ENCODE results near the gene THRAP3.

The THRAP3 gene

GRCh38 chr1:36279789-36280296, 55.6 kb downstream of the THRAP3 start:
- in situ Hi-C loops (cut with MboI; ENCODE audit: low pct_unique_long_range_greater_than_20kb, low sequenced_read_pairs, unreplicated experiment): no loop called here
- no peak for TF ChIP-seq CTCF (IDR thresholded peaks at IDR 0.05; ENCODE audit: extremely low read depth, insufficient read depth, missing control alignments)
- no peak for DNase-seq (ENCODE audit: low spot score)

GRCh38 chr1:36284061-36284460, 59.8 kb downstream of the THRAP3 start:
- TF ChIP-seq CTCF (IDR thresholded peaks at IDR 0.05; ENCODE audit: extremely low read depth, insufficient read depth, missing control alignments): no peak
- in situ Hi-C loops (cut with MboI; ENCODE audit: low pct_unique_long_range_greater_than_20kb, low sequenced_read_pairs, unreplicated experiment): no loop called here
- DNase-seq (ENCODE audit: low spot score): no peak

- DNase-seq (ENCODE audit: low spot score): no peak
- in situ Hi-C loops (cut with MboI; ENCODE audit: low pct_unique_long_range_greater_than_20kb, low sequenced_read_pairs, unreplicated experiment): no loop called here
- no peak for TF ChIP-seq CTCF (IDR thresholded peaks at IDR 0.05; ENCODE audit: extremely low read depth, insufficient read depth, missing control alignments)
These were observed 60.3 kb downstream of the THRAP3 start for GRCh38 chr1:36284517-36284916.

GRCh38 chr1:36285443-36286101, 61.3 kb downstream of the THRAP3 start:
- peak; percentile 69 for TF ChIP-seq CTCF (IDR thresholded peaks at IDR 0.05; ENCODE audit: extremely low read depth, insufficient read depth, missing control alignments)
- DNase-seq (ENCODE audit: low spot score): peak; percentile 74
- in situ Hi-C loops (cut with MboI; ENCODE audit: low pct_unique_long_range_greater_than_20kb, low sequenced_read_pairs, unreplicated experiment): no loop called here

GRCh38 chr1:36286802-36287201, 62.6 kb downstream of the THRAP3 start:
- DNase-seq (ENCODE audit: low spot score): no peak
- in situ Hi-C loops (cut with MboI; ENCODE audit: low pct_unique_long_range_greater_than_20kb, low sequenced_read_pairs, unreplicated experiment): no loop called here
- TF ChIP-seq CTCF (IDR thresholded peaks at IDR 0.05; ENCODE audit: extremely low read depth, insufficient read depth, missing control alignments): no peak

- no peak for DNase-seq (ENCODE audit: low spot score)
- in situ Hi-C loops (cut with MboI; ENCODE audit: low pct_unique_long_range_greater_than_20kb, low sequenced_read_pairs, unreplicated experiment): no loop called here
- no peak for TF ChIP-seq CTCF (IDR thresholded peaks at IDR 0.05; ENCODE audit: extremely low read depth, insufficient read depth, missing control alignments)
These were observed 63.4 kb downstream of the THRAP3 start for GRCh38 chr1:36287595-36287994.

Data from GM13977 (cell line).